Smooth muscle cell of the pulmonary artery (primary cell): Measurements from ENCODE around the gene PIF1. TPM values are rescaled to one million over a fixed set of nuclear protein-coding genes. Genes with fewer than 3 reads are reported as not detected.

Experiments used
- total RNA-seq: library from RNA; depleted of rRNA; stranded (reverse); fragments of >200 nt; gene quantifications from 2 replicates; pipeline ENCODE4 v1.2.3, GENCODE V29; 2014

The PIF1 gene
- 5.2 and 6.3 TPM in 2 replicates for total RNA-seq

DNA sequence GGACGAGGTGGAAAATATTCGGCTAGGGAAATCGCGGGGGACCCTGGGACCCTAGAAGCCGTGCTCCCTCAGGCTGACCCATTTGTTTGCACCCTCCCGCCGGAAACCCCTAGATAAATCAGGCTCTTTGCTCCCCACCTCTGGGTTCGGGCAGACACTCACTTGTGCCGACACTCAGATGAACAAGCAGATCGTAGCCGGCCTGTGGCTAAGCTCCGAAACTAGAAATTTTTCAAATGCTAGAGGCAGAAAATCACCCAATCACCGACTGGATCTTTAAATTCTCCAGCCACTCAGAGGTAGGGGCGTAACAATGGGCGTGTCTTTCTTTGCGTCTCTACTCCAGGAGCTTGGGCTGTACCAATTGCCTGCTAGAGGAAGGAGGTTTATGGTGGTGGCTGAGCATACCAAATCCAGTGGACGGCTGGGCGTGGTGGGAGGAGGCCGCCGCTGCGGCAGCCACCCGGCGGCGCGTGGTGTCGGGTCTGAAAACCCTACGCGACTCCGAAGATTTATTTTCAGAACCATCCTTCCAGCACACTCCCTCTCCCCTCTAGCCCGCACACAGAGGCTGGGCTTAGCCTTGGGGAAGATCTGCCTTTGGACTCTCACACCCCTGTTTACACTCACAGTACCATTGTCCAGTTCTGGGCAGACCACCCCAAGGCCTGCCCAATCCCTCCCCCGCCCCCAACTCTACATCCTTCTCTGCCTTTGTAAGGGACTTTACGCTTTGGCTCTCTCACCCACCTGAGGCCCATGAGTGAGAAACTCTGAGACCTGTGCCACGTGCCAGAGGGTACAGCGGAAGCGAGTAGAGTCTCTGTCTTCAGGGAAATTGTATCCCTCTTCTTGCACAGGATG is at the start of gene PIF1:
Gene PIF1, minus strand, starts transcription at position 217 of the 864 bp plus-strand sequence. CDS start 1,312 bp downstream, outside the sequence.

GRCh38 chr15:64841344-64842095 is 16.1 kb upstream of the PIF1 start, which contains the start of gene PLEKHO2:
PLEKHO2 (plus strand) TSS chr15:64841915; CDS start chr15:64842017, 102 bp downstream.

GRCh38 chr15:64775551-64776401 is 49.7 kb downstream of the PIF1 start, which contains the start of gene RBPMS2:
RBPMS2 (minus strand) TSS chr15:64775589; CDS start chr15:64775319, 270 bp downstream.

Other genes starting within 250 kb of the PIF1 start
- 0.07 TPM in 1 of 2 replicates, not detected in the other for gene RBPMS2, start 50.1 kb downstream of the PIF1 start, total RNA-seq
- 22.3 and 23.3 TPM in 2 replicates for gene PLEKHO2, start 16.3 kb upstream of the PIF1 start, total RNA-seq
- gene ANKDD1A, start 86.3 kb upstream of the PIF1 start, total RNA-seq = 6.7 and 9.1 TPM in 2 replicates
- 72.9 and 87.0 TPM in 2 replicates for gene SPG21, start 164.3 kb upstream of the PIF1 start, total RNA-seq
- gene MTFMT, start 204.0 kb upstream of the PIF1 start, total RNA-seq = 11.7 and 14.7 TPM in 2 replicates
- not detected in 2 replicates for gene SLC51B, start 219.7 kb upstream of the PIF1 start, total RNA-seq
- gene RASL12, start 242.3 kb upstream of the PIF1 start, total RNA-seq = 0.13 and 0.39 TPM in 2 replicates